T-helper 2 cell treated with Interferon-gamma antibody and Interleukin-4, amounts not matched to agents 100 ng/mL and 5 ng/mL, for 36 hours (primary cell): ENCODE data around the gene RABGGTA. TPM values are rescaled to one million over a fixed set of nuclear protein-coding genes. Genes with fewer than 3 reads are reported as not detected.

Experiments used
- intact Hi-C: fragments of 100-400 bp; cut with micrococcal nuclease; formaldehyde crosslinking; loops from one replicate; pipeline ENCODE4 v1.15.1; 2023
- total RNA-seq: library from RNA; stranded (reverse); gene quantifications from 2 replicates; pipeline ENCODE4 v1.2.3, GENCODE V29; 2022

Gene RABGGTA
- total RNA-seq, 1 donor from 2014 or later = 54.4 TPM

DNA sequence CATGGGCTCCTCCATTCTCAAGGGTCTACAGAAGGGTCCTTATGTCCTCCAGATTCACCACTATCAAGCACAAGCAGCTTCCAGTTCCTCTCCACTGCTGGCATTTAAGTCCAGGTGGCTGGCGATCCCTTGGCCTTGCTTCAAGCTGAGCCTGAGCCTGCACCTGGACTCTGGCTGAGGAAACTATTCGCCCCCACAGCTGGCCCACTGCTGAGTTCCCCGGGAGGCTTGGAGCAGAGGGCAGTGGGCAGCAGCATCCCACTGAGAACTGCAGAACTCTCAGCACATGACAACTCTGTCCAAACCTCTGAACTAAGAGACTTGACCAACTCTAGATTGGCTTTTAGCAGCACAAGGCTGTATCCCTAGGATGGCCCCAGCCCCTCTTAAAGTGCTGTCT, 11.3 kb upstream of the RABGGTA start:
- intact Hi-C loops = no loop called here

DNA sequence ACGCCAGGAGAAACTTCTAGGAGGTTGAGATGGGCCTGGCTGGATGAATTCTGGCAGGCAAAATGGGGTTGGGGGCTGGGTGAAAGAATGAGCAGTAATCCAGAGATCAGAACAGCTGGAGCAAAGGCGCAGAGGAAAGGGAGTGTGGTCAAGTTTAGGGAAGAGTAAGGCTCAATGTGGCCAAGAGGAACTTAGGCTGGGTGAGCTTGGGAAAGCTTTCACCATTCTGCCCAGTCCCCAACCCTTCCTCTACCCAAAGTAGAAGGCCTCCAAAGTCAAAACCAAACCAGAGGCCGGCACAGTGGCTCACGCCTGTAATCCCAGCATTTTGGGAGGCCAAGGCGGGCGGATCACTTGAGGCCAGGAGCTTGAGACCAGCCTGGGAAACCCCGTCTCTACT, 10.2 kb upstream of the RABGGTA start:
- intact Hi-C loops = no loop called here

DNA sequence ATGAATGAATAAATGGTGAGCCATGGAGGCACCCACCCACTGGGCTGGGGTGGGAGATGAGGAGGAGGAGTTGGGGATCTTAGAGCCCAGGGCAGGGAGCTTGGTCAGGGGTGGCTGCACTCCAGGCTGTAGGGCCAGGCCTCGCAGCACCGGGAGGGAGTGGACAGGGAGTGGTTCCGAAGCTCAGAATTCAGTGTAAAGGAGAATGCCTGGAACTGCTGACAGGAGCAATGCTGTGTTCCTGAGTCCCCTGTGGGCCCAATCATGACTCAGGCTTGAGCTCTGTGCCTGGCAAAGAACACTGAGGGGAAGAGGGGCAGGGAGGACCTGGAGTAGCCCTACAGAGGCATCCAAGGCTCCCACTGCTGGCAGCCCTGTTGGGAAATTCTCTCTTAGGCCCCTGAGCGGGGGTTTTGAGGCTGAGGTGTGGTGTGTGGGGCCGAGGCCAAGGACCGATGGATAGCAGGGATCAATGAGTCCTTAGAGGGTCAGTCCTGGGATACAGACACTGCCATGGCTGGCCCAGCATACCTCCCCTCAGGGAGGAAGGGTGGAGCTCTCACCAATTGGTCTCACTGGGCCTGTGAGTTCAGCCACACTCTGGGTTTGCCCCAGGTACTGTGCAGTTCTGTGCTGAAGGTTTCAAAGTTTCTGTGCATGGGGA, 9.5 kb upstream of the RABGGTA start:
- intact Hi-C loops = no loop called here

DNA sequence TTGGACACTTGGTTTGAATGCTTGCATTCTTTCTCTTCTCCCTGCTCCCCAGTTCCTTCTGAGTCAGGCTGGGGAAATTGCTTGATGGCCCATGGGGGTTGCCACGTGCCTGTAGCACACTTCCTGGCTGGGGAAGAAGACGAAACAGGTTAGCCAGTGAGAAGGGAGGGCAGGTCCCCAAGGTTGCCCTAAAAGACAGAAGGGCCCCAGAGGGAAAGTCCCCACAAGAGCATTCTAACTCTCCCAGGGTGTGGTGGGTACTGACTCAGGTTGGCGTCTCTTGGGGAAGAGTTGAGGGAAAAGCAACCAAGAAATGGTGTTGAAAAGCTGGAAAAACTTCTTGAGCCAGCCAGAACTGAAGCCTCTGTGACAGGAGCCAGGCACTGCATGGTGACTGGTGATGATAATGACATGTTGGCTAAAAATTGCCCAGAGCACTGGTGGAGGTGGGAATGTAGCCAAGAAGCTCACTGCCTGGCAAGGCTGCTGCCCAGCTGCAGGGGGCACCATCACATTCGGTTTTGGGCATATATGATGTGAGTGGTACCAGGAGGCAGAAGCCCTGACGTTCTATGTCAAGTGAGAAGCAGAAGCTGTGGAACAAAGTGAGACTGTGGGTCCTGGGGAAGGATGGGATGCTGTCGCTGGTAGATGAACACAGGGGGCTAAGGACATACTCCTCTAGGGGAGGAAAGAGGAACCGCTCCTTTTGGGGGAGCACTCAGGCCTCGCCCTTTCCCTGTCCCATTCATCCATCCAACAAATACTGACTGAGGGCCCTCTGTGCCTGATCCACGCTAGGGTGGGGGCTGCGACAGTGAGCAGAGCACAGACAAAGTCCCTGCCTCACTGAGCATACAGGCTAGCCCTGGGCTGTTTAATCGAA, 8.1 kb upstream of the RABGGTA start:
- intact Hi-C loops = loop anchor here (1.0 kb wide), 1 partner anchor 20 kb away; the partner anchor contains the start of genes DHRS1 and NOP9

DNA sequence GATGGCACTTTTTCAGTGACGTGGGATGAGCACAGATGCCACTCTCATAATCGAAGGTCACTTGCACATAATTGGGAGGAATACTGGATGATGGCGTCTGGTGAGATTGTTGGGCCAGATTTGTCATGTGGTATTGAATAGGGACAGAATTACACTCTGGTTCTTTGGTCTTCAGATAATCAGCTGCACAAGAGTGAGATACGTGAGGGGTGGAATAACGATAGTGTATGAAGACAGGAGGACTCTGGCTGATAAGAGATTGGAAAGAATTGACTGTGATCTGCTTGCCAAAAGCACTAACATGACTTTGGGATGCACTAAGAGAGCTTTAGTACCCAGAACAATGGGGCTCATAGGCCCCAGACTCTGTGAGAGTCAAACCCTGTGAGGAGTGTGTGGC, 7.0 kb upstream of the RABGGTA start:
- intact Hi-C loops = no loop called here

DNA sequence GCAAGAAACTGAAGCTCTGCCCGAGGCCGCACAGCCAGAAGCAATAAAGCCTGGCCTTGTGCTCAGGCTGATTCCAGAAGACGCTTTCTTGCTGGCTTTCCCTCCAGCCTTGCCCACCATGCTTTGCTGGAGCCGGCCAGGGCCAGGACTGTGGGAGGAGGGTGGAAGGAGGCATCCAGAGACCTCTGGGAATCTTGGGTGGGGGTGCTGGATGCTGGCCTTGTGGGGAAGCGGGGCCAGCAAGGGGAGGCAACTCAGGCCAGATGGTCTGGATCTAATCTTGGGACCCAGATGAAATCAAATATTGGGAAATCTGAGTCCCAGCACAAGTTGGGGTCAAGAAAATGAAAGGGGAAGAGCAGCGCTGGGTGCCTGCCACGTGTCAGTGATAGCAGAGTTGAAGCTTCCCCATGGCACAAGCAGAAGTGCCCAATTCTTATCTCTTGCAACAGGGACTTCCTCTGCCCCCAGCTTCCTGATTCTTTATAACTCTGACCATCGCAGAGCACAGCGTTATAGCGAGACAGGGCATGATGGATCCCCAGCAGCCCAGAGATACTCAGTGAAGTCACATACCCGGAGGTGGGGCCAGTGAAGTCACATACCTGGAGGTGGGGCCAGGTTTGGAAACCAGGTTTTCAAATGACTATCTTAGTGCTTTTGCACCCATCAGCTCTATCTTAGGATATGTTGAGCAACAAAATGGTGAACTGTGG, 6.4 kb upstream of the RABGGTA start:
- intact Hi-C loops = no loop called here

DNA sequence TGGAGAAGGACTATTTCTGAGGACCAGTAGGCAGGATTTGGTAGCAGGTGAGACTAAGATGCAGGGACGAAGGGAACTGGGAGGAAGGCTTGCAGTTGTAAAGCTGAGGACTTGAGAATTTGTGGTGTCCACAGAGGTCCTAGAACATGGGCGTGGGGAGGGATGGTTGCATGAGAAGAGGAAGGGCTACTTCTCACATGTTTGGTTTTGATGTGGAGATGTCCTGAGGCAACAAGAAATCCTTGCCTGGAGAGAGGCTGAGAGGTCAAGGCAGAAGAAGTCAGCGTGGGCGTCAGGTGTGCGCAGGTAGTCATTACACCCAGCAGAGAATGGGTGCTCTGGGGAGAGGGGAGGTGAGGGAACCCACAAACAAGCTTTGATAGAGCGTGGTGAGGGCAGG, 5.7 kb upstream of the RABGGTA start:
- intact Hi-C loops = no loop called here

DNA sequence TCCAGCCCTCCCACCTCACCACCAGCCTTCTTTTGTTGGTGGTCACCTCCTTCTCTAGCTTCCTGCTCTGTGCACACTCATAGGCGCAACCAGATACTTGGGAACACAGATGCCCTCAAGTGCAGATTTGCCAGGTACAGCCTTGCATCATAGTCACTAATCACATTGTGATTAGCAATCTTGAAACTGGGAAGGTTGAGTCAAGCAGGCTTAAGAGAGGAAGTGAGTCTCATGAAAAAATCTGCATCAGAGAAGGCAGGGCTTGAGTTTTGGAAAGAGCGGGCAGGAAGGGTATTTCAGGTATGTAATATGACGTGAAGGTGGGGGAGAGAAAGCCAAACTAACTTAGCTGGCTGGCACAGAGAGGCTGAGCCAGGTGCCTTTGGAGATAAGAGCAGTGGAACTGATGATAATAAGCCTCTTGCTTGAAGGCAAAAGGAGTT, 2.7 kb upstream of the RABGGTA start:
- intact Hi-C loops = no loop called here

DNA sequence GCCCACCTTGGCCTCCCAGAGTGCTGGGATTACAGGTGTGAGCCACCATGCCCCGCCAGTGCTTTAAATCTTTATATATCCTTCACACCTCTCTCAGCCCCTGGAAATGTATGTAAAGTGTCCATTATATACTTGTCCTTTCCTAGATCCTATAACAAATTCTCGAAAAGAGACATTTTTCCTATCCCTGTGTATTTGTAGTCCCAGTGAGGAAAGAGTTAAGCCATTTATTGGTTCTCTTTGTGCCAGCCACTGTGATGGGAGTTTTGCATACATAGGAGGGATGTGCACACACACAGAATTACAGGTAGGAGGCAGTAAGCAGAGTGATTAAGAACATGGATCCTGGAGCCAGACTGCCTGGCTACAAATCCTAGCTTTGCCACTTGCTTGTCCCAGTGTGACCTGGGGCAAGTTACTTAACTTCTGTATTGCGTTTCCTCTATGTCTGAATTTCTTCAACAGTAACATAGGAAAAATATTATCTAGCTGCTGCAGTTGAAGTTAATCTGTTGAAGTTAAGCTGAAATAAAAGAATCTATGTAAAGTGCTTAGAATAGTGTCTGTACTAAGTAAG, 2.1 kb upstream of the RABGGTA start:
- intact Hi-C loops = no loop called here

DNA sequence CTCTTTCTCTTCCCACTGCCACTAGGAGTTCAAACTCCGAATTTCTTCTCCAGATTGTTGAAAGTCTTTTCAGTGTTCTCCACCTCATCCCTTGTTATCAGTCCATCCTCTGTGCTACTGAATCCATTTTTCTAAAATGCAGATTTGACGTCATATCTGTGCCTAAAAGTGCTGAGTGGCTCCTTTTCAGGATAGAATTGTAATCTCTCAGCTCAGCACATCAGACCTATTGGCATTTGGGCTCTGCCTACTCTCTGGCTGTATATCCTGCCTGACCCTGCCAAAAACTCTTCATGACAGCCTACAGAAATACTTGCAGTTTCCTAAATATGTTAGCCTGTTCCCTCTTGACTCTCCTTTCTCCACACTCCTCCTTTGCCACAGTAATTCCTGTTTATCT, 1.1 kb upstream of the RABGGTA start:
- intact Hi-C loops = no loop called here

DNA sequence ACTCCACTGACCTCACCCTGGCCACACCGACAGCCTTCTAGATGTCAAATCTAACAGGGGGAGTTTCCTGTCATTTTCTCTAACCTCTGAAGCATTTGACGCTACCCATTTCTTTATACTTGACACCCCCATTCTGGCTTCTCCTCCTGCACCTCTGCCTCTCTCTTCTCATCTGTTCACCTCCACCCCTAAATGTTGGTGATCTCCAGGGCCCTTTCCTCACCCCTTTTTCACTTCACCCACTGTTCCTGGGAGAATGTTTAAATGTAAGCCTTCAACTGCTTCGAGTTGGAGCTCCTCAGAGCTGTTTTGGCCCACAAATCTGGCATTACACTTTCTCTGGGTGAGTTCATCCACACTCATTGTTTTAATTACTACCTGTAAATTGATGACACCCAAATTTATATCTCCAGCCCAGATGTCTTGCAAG, 452 bp upstream of the RABGGTA start:
- intact Hi-C loops = loop anchor here (1.0 kb wide), 8 partner anchors 27 to 170 kb away; partner anchors contain the start of genes DHRS1, GMPR2, MDP1 and NEDD8

DNA sequence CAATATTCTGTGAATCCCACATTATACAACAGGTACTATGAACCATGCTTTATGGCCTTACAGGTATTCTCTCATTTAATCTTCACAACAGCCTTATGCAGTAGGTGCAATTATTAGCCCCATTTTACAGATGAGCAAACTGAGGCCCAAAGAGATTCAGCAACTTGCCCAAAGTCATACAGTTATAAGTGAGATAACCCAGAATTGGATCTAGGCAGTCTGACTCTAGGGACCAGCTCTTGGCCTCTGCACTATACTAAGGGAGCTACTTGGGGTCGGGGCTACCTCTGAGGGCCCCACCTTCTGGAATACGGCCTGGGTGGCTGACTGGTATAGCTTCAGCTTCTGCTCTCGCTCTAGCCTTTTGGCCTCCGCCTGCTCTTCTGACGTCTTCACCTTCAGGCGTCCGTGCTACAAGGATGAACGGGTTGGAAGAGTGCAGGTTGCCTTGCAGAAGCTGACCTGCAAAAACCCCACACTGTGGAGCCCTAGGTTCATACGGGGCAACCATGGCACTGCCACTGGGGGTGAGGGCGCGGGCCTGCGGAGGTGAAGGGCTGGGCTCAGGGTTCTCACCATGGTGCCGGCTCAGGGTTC, 762 bp downstream of the RABGGTA start:
- intact Hi-C loops = loop anchor here (1.0 kb wide), 8 partner anchors 28 to 172 kb away; partner anchors contain the start of genes DHRS1, GMPR2, MDP1 and NEDD8

DNA sequence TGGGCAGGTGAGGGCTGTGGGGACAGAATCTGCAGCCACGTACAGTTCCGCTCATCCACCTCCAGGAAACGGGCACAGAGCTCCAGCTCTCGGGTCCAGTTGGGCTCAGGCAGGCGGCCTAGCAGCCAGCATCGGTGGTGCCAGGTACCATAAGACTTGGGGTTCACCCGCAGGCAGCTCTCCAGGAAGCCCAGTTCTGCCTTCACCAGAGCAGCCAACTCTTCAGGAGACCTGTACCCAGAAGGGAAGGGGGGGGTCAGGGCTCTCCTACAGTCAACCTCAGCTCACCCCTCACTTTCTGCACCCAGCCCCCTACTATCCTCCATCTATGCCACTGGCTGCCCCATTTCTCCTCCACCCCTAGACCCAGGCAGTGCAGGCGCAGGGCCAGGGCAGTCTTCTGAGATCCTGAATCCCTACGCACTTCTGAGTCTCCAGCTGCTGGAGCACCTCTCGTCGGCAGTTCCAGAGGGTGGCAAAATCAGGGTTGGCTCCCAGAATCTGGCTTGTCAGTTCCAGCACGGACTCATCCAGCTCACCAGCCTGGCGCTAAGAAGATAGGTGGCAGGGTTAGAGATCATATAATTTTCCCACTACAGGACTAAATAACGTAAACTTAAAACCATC, 1.4 kb downstream of the RABGGTA start:
- intact Hi-C loops = no loop called here

DNA sequence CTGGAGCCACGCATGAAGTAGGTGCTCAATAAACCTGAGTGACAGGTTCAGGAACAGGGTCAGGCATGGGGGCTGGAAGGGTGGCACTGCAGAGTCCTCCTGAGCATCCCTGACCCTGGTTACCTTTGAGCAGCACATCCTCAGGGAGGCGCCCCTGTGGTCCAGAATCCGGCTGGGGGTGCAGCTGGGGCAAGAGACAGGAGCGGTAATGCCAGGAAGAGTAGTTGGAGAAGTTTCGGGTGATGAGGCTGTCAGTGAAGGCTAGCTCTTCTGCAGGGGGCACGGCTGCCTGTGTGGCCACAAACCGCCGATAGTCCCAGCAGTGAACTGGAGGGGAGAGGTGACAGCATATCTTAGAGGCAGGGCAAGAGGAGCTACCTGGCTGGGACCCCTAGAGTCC, 2.0 kb downstream of the RABGGTA start:
- intact Hi-C loops = no loop called here

DNA sequence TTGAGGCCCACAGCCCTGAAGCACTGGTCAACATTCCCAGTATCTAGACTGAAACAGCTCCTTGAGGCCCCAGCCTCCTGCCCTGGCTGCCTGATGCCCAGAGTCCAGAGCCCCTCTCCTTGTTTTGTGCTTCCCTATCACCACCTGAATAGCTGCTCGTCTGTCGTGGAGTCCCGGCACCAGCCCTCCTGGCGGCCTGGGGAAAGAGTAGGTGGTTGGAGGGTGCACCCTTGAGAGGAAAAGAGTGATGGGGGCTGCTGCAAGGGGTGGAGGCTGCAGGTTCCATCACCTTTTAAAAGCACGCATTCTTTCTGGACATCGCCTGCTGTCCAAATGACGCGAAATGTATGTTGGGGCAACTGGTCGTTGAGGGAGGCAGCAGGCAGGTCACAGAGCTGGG, 3.2 kb downstream of the RABGGTA start:
- intact Hi-C loops = no loop called here

DNA sequence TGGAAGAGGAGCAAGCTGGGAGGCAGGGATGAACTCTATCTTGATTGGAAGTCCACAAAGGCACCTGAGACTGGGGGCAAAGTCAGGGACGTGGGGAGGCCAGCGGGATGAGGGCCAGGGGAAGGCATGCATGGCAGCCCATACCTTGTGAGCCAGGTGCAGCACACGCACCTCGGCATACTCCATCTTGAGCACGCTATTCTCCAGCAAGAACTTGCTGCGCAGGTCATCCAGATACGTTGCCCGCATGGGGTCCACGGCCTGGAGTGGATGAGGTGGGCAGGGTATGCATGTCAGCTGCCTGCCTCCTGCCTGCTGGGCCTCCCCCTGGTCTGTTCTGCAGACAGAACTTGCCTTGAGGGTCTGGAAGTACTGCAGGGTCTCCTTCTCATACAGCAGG, 3.9 kb downstream of the RABGGTA start:
- intact Hi-C loops = no loop called here

DNA sequence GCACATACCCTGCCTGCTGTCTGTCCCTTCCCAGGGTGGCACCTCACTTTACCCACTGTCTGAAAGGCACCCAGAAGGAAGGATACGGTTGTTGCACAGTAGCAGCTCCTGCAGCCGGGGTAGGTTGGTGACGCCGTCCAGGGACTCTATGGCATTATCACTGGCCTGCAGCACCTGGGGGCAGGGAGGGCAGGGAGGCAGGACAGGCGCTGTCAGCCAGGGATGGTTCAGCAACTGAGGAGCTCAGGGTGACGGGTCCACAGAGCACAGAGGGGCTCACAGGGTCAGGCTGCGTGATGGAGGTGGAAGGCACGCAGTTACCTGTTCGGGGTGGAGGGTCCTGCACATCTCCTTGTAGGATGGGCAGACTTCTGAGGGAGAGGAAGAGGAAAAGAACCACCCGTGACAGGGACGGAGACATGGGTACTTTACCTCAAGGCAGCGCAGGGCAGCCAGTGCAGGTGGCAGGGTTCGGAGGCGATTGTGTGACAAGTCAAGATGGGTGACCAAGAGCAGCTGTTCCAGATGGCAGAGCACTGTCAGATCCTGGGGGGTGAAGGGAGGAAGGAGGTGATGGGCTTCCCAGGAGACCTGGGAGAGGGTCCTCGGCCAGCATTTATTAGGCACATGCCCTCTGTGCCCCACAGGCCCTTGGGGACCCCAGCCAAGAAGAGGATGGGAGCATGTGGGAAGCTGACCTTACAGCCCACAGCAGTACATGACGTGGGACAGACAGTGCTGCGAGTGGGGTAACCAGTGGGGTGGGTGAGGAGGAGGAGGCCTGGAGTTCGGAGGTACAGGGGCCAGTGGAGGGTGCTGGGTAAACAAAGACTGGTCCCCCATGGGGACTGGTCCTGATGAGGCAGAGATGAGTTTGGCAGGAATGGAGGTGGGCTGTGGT, 4.8 kb downstream of the RABGGTA start:
- intact Hi-C loops = no loop called here

DNA sequence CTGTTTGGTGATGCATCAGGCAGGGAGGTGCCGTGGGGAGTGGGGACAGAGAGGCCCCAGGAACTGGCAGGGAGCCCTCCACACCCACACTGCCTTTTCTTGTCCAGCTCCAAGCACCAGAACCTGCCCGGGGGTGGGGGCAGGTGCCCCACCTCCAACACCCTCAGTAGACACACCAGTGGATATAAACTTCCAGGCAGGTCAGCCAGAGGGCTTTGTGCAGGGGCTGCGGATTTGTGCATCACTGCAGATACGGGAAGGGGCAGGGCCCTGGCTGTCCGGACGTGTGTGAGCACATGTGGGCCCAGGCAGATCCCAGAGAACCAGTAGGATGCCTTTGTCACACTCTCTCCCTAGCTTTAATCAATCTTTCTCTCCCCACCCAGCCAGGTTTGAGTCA, 7.1 kb downstream of the RABGGTA start:
- intact Hi-C loops = no loop called here

DNA sequence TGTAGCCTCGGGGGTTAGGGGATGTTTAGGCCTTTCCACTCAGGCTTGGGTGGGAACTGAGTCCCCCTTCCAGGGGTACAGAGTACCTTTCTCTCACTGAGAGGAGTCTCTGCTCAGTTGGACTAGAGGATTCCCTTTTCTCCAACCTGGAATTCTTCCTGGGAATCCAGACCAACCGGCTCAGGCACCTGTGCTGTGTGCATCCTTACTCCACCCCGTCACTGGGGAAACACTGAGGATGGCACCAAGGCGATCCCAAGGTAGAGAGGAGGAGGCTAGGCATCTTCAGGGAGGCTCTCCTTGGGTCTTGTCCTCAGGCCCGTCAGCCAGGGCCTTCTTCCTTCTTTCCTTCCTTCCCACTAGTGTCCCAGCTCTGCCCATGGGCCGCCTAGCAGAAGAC, 7.5 kb downstream of the RABGGTA start:
- intact Hi-C loops = no loop called here
